ENCODE data around the gene DNAH17. TPM values are rescaled to one million over a fixed set of nuclear protein-coding genes. Genes with fewer than 3 reads are reported as not detected.

DNAH17 gene, protein sequence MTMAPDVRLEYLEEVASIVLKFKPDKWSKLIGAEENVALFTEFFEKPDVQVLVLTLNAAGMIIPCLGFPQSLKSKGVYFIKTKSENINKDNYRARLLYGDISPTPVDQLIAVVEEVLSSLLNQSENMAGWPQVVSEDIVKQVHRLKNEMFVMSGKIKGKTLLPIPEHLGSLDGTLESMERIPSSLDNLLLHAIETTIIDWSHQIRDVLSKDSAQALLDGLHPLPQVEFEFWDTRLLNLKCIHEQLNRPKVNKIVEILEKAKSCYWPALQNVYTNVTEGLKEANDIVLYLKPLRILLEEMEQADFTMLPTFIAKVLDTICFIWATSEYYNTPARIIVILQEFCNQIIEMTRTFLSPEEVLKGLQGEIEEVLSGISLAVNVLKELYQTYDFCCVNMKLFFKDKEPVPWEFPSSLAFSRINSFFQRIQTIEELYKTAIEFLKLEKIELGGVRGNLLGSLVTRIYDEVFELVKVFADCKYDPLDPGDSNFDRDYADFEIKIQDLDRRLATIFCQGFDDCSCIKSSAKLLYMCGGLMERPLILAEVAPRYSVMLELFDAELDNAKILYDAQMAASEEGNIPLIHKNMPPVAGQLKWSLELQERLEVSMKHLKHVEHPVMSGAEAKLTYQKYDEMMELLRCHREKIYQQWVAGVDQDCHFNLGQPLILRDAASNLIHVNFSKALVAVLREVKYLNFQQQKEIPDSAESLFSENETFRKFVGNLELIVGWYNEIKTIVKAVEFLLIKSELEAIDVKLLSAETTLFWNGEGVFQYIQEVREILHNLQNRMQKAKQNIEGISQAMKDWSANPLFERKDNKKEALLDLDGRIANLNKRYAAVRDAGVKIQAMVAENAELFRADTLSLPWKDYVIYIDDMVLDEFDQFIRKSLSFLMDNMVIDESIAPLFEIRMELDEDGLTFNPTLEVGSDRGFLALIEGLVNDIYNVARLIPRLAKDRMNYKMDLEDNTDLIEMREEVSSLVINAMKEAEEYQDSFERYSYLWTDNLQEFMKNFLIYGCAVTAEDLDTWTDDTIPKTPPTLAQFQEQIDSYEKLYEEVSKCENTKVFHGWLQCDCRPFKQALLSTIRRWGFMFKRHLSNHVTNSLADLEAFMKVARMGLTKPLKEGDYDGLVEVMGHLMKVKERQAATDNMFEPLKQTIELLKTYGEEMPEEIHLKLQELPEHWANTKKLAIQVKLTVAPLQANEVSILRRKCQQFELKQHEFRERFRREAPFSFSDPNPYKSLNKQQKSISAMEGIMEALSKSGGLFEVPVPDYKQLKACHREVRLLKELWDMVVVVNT (N-terminal part only)
- polyA plus RNA-seq (2012; ENCODE audit: insufficient read depth, insufficient read length, low read depth): 5.8 TPM

DNA sequence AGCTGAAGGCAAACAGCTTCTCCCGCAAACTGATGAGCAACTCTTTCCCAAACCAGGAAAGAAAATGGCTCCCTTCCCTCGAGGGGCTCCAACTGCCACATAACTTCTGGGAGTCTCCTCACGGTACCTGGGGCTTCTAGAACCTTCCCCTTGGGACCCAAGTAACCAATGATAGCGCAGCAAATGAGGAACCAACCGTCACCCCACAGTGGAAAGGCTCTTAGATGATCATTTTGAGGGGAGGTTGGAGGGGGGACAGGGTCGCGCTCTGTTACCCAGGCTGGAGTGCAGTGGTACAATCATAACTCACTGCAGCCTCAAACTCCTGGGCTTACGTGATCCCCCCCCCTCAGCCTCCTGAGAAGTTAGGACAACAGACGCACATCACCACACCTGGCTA is at the start of gene DNAH17:
Gene DNAH17 (minus strand): TSS at position 101 of the 400 bp plus-strand sequence. CDS start 2,339 bp downstream, outside the sequence.
- DNase-seq: no peak
- Histone ChIP-seq H3K9me3 (no peaks in the 10 kb centered on the region), H3K27me3 (no peaks in the 10 kb centered on the region), H3K4me3 (ENCODE audit: low read depth, low read length) (no peak within 1 kb of the TSS), H3K36me3 (no peaks in the 10 kb centered on the region), H3K4me1 (no peaks in the 10 kb centered on the region)
- TF ChIP-seq, protein P1, sequence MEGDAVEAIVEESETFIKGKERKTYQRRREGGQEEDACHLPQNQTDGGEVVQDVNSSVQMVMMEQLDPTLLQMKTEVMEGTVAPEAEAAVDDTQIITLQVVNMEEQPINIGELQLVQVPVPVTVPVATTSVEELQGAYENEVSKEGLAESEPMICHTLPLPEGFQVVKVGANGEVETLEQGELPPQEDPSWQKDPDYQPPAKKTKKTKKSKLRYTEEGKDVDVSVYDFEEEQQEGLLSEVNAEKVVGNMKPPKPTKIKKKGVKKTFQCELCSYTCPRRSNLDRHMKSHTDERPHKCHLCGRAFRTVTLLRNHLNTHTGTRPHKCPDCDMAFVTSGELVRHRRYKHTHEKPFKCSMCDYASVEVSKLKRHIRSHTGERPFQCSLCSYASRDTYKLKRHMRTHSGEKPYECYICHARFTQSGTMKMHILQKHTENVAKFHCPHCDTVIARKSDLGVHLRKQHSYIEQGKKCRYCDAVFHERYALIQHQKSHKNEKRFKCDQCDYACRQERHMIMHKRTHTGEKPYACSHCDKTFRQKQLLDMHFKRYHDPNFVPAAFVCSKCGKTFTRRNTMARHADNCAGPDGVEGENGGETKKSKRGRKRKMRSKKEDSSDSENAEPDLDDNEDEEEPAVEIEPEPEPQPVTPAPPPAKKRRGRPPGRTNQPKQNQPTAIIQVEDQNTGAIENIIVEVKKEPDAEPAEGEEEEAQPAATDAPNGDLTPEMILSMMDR (IDR thresholded peaks at IDR 0.05; ENCODE audit: low read depth, low read length): no peak

GRCh38 chr17:78624324-78625151 is 47.3 kb upstream of the DNAH17 start:
- TF ChIP-seq, protein P1 (IDR thresholded peaks at IDR 0.05; ENCODE audit: low read depth, low read length): no peak
- H3K4me1 ChIP-seq: no peaks in the 10 kb centered on the region
- no peak for DNase-seq
- no peak overlapping the region for H3K4me3 ChIP-seq (ENCODE audit: low read depth, low read length)
- H3K9me3 ChIP-seq: no peaks in the 10 kb centered on the region
- H3K27me3 ChIP-seq: no peaks in the 10 kb centered on the region
- no peaks in the 10 kb centered on the region for H3K36me3 ChIP-seq

GRCh38 chr17:78623541-78623940 is 46.3 kb upstream of the DNAH17 start:
- no peak for DNase-seq
- no peaks in the 10 kb centered on the region for H3K9me3 ChIP-seq
- H3K4me1 ChIP-seq: no peaks in the 10 kb centered on the region
- H3K4me3 ChIP-seq (ENCODE audit: low read depth, low read length): no peak overlapping the region
- H3K27me3 ChIP-seq: no peaks in the 10 kb centered on the region
- no peaks in the 10 kb centered on the region for H3K36me3 ChIP-seq
- TF ChIP-seq, protein P1 (IDR thresholded peaks at IDR 0.05; ENCODE audit: low read depth, low read length): no peak

- Histone ChIP-seq H3K4me3 (ENCODE audit: low read depth, low read length) (no peak overlapping the region), H3K36me3 (no peaks in the 10 kb centered on the region), H3K27me3 (no peaks in the 10 kb centered on the region), H3K9me3 (no peaks in the 10 kb centered on the region), H3K4me1 (no peaks in the 10 kb centered on the region)
- TF ChIP-seq, protein P1 (IDR thresholded peaks at IDR 0.05; ENCODE audit: low read depth, low read length): no peak
- no peak for DNase-seq
Observed at GRCh38 chr17:78622491-78623265, 45.5 kb upstream of the DNAH17 start.
